SK-N-SH treated with all-trans-retinoic acid at 6 μM for 48 hours (cell line): ENCODE results near the gene RHBDL1.

Source experiments
- ATAC-seq: fragments of 200-7000 bp; cut with Tn5 transposase; 3 replicates; pipeline ENCODE4 v1.9.1; 2020; ENCODE audit warnings: mild to moderate bottlenecking, moderate library complexity
- ARNTL ChIP-seq: fragments of 450-650 bp; formaldehyde crosslinking; IDR thresholded peaks from 2 replicates; pipeline ENCODE4 v1.5.0; 2020; ENCODE audit warnings: low read depth, mild to moderate bottlenecking, moderate library complexity, borderline replicate concordance
- CSDC2 ChIP-seq: fragments of 250-450 bp; sonication (Bioruptor Pico); IDR thresholded peaks from 2 replicates; pipeline ENCODE4 v1.5.0; 2020; ENCODE audit warnings: mild to moderate bottlenecking, moderate library complexity
- ESRRG ChIP-seq: fragments of 250-450 bp; sonication (Bioruptor Pico); IDR thresholded peaks from 2 replicates; pipeline ENCODE4 v1.6.1; 2021; ENCODE audit warnings: mild to moderate bottlenecking
- GLIS3 ChIP-seq: fragments of 250-450 bp; sonication (Bioruptor Pico); IDR thresholded peaks from 2 replicates; pipeline ENCODE4 v1.5.0; 2020; ENCODE audit warnings: mild to moderate bottlenecking, moderate library complexity
- ISL1 ChIP-seq: fragments of 250-450 bp; sonication (Bioruptor Pico); IDR thresholded peaks from 2 replicates; pipeline ENCODE4 v2.1.2; 2022; ENCODE audit warnings: mild to moderate bottlenecking, moderate library complexity
- OSR1 ChIP-seq: fragments of 250-450 bp; sonication (Bioruptor Pico); IDR thresholded peaks from 2 replicates; pipeline ENCODE4 v1.8.0; 2022; ENCODE audit warnings: moderate library complexity, mild to moderate bottlenecking, inconsistent platforms
- SNAI2 ChIP-seq: fragments of 250-450 bp; sonication (Bioruptor Pico); IDR thresholded peaks from 2 replicates; pipeline ENCODE4 v1.5.0; 2020; ENCODE audit warnings: mild to moderate bottlenecking, moderate library complexity
- TCF4 ChIP-seq: fragments of 250-450 bp; sonication (Bioruptor Pico); IDR thresholded peaks from 2 replicates; pipeline ENCODE4 v1.8.0; 2021; ENCODE audit warnings: mild to moderate bottlenecking, moderate library complexity, borderline replicate concordance
- TSHZ2 ChIP-seq: fragments of 250-450 bp; sonication (Bioruptor Pico); IDR thresholded peaks from 2 replicates; pipeline ENCODE4 v1.5.0; 2020; ENCODE audit warnings: mild to moderate bottlenecking, moderate library complexity
- ZFP3 ChIP-seq: fragments of 250-450 bp; sonication (Bioruptor Pico); IDR thresholded peaks from 2 replicates; pipeline ENCODE4 v1.5.0; 2020; ENCODE audit warnings: mild to moderate bottlenecking, moderate library complexity
- ZFP30 ChIP-seq: fragments of 450-650 bp; formaldehyde crosslinking; IDR thresholded peaks from 2 replicates; pipeline ENCODE4 v1.5.0; 2022; ENCODE audit warnings: mild to moderate bottlenecking, moderate library complexity
- ZNF565 ChIP-seq: fragments of 450-650 bp; formaldehyde crosslinking; conservative IDR thresholded peaks from 2 replicates; pipeline ENCODE4 v1.5.0; 2020; ENCODE audit warnings: low read depth, mild to moderate bottlenecking, moderate library complexity
- ZNF70 ChIP-seq: fragments of 450-650 bp; formaldehyde crosslinking; IDR thresholded peaks from 2 replicates; pipeline ENCODE4 v1.5.0; 2020; ENCODE audit warnings: mild to moderate bottlenecking, moderate library complexity
- ZNF8 ChIP-seq: fragments of 450-650 bp; formaldehyde crosslinking; IDR thresholded peaks from 2 replicates; pipeline ENCODE4 v1.5.0; 2020; ENCODE audit warnings: mild to moderate bottlenecking, moderate library complexity
- TF ChIP-seq, protein P1 (sequence below): fragments of 250-450 bp; sonication (Bioruptor Pico); IDR thresholded peaks from 2 replicates; pipeline ENCODE4 v1.5.1; 2021; ENCODE audit warnings: mild to moderate bottlenecking, moderate library complexity
- TF ChIP-seq, protein P2 (sequence below): fragments of 250-450 bp; sonication (Bioruptor Pico); IDR thresholded peaks from 2 replicates; pipeline ENCODE4 v1.8.0; 2020; ENCODE audit warnings: mild to moderate bottlenecking, moderate library complexity, borderline replicate concordance

Gene RHBDL1

DNA sequence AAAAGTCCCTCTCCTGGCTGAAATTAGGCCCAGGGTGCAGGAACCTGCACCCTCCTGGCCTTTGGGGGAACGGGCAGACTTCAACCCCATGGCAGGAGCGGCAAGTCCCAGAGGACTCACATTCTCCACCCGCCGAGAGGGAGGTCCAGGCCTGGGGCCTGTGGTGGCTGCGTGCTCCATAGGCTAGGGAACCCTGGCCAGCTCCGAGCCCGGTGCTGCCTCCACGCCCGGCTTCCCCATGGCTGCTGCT lies 50.6 kb downstream of the RHBDL1 start:
- TF ChIP-seq ZNF8 (CRISPR knock-in tag) (no peak), ISL1 (no peak)
- TF ChIP-seq, protein P1, sequence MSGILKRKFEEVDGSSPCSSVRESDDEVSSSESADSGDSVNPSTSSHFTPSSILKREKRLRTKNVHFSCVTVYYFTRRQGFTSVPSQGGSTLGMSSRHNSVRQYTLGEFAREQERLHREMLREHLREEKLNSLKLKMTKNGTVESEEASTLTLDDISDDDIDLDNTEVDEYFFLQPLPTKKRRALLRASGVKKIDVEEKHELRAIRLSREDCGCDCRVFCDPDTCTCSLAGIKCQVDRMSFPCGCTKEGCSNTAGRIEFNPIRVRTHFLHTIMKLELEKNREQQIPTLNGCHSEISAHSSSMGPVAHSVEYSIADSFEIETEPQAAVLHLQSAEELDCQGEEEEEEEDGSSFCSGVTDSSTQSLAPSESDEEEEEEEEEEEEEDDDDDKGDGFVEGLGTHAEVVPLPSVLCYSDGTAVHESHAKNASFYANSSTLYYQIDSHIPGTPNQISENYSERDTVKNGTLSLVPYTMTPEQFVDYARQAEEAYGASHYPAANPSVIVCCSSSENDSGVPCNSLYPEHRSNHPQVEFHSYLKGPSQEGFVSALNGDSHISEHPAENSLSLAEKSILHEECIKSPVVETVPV: no peak
- TF ChIP-seq, protein P2, sequence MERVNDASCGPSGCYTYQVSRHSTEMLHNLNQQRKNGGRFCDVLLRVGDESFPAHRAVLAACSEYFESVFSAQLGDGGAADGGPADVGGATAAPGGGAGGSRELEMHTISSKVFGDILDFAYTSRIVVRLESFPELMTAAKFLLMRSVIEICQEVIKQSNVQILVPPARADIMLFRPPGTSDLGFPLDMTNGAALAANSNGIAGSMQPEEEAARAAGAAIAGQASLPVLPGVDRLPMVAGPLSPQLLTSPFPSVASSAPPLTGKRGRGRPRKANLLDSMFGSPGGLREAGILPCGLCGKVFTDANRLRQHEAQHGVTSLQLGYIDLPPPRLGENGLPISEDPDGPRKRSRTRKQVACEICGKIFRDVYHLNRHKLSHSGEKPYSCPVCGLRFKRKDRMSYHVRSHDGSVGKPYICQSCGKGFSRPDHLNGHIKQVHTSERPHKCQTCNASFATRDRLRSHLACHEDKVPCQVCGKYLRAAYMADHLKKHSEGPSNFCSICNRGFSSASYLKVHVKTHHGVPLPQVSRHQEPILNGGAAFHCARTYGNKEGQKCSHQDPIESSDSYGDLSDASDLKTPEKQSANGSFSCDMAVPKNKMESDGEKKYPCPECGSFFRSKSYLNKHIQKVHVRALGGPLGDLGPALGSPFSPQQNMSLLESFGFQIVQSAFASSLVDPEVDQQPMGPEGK: no peak
- no peak for ATAC-seq

DNA sequence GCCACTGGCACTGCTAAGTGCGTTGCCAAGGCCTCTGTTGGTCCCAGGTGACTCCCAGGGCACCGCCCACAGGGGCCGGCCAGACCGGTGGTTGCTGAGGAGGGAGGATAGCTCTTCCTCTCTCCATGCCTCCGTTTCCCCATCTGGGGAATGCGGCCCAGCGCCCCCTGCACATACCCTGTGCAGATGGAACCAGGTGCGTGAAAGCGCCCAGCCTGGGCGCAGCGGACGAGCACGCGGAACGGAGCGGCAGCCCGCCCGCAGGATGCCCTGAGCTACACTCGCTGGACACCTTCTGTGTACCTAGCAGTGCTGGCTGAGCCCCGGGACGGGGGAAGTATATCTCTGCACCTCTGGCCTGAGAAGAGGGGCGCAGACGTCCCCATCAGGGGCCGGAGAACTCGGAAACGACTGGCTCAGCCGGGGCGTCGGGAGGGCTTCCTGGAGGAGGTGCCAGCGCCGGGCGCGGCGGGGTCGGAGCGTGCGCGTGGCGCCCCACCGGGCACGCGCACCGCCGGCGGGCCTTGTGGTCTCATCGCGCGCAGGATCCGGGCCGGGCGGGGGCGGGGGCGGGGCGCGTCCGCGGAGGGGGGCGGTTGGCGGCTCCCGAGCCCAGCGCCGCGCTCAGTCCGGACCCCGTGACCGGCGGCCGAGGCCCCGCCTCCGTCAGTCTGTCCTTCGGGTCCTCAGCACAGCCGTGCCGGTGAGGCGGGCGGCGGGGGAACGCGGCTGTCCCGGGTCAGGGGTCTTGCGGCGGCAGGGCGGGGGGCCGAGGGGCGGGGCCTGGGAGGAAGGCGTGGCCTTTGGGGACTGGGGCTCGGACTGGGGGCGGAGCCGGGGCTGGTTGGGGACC lies 51.2 kb downstream of the RHBDL1 start, which contains the start of the genes CCDC78 and HAGHL:
Gene CCDC78 (minus strand): TSS at position 6 of the 853 bp plus-strand sequence. CDS start 76 bp downstream, outside the sequence.
Gene HAGHL (plus strand): TSS at position 669 of the 853 bp plus-strand sequence. CDS start 404 bp downstream, outside the sequence.
- ATAC-seq: peak; percentile 25
- TF ChIP-seq ZFP30 (CRISPR knock-in tag) (no peak), ZFP3 (CRISPR knock-in tag) (peak; percentile 85)
- TF ChIP-seq, all 23 proteins: peak for 1

DNA sequence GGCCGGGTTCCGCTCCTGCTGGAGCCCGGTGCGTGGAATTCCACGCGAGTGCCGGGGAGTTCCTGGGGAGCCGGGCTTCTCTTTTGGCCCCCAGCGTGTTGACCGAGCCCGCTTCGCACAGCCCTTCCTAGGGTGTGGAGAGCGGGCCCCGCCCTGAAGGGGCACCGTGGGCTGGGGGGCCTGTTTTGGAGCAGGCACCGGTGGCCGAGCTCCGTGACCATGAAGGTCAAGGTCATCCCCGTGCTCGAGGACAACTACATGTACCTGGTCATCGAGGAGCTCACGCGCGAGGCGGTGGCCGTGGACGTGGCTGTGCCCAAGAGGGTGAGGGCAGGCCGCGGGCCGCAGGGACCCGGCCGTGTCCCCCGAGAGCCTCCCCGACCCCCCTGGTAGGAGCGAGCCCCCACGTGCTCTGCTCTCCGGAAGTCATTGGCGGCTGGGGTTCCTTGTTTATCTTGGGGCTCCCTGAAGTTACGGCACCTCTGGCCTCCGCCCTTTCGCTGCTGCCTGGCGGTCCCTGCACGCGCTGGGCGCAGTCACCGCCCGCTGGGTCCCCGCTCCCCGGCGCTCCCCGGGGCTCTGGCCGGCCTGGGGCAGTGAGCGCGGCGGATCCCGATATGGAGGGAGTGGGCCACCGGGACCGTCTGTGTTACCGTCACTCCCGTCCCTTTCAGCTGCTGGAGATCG lies 52.0 kb downstream of the RHBDL1 start:
- peak; percentile 8 for ATAC-seq
- TF ChIP-seq ARNTL (CRISPR knock-in tag) (no peak), OSR1 (no peak), CSDC2 (CRISPR knock-in tag) (no peak), ZFP3 (CRISPR knock-in tag) (no peak), ZFP30 (CRISPR knock-in tag) (no peak), TSHZ2 (CRISPR knock-in tag) (no peak), TCF4 (CRISPR knock-in tag) (no peak), SNAI2 (no peak), ZNF70 (no peak), ESRRG (CRISPR knock-in tag) (no peak), GLIS3 (CRISPR knock-in tag) (no peak), ZNF565 (no peak)
